GM18507 (cell line): ENCODE results near the gene SEPHS2.

Experiments used
- DNase-seq: peaks from one replicate; pipeline ENCODE4 v3.0.0; 2011; ENCODE audit warnings: low read depth; ENCODE audit not compliant: insufficient read length; ENCODE audit errors: extremely low spot score
- FAIRE-seq: peaks from 2 replicates; lab custom pipeline; 2011; peaks lifted over from hg19 to GRCh38; lab: Jason Lieb, UNC

The SEPHS2 gene

DNA sequence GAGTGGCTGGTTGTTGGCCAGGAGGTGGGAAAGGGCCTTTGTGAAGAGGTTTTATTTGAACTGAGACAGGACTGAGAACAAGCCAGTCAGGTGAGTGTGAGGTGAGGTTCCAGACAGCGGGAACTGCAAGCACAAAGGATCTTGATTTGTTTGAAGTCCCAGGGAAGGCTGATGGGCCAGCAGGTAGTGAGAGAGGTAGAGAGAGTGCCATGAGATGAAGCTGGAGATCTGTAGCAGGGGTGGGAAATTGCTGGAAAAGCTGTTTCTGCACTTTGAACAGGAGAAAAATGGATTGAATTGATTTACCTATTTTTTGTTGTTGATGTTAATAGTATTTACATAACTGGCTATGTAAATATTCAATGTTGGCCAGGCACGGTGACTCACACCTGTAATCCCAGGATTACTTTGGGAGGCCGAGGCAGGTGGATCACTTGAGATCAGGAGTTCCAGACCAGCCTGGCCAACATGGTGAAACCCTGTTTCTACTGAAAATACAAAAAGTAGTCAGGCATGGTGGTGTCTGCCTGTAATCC is 8.1 kb downstream of the SEPHS2 start:
- DNase-seq (no peak), FAIRE-seq (no peak)

GRCh38 chr16:30434852-30435251 is 10.8 kb downstream of the SEPHS2 start:
- FAIRE-seq = no peak
- DNase-seq = no peak

- DNase-seq (no peak), FAIRE-seq (no peak)
Measured at GRCh38 chr16:30430428-30430970, 15.2 kb downstream of the SEPHS2 start.

- DNase-seq = peak; percentile 83
- FAIRE-seq = peak; percentile 98
Measured at GRCh38 chr16:30429678-30430427, 15.8 kb downstream of the SEPHS2 start, which contains the start of gene DCTPP1. Gene DCTPP1 (minus strand): TSS chr16:30430030. CDS start chr16:30429980, 50 bp downstream.

GRCh38 chr16:30429418-30429677 is 16.3 kb downstream of the SEPHS2 start:
- no peak for FAIRE-seq
- no peak for DNase-seq

DNA sequence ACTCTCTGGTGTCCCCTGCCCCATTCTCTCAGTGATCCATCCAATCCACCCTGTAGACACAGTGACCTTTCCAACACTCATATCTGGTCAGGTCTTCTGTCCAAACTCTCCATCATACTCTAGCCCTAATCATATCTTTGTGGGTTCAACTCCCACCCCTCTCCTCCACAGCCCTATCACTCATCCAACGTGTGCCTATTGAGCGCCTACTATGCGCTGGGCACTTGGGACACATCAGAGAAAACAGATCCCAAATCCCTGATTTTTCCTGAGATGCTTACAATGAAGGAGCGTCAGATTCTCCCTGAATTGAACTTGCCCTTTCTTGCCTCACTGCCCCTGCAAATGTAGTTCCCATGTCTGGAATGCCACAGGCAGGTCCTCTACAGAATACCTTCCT is 17.6 kb downstream of the SEPHS2 start:
- DNase-seq (no peak), FAIRE-seq (no peak)

GRCh38 chr16:30421010-30421409 is 24.7 kb downstream of the SEPHS2 start:
- FAIRE-seq (no peak), DNase-seq (no peak)

- DNase-seq (no peak), FAIRE-seq (no peak)
Measured at GRCh38 chr16:30418350-30419181, 27.1 kb downstream of the SEPHS2 start.

DNA sequence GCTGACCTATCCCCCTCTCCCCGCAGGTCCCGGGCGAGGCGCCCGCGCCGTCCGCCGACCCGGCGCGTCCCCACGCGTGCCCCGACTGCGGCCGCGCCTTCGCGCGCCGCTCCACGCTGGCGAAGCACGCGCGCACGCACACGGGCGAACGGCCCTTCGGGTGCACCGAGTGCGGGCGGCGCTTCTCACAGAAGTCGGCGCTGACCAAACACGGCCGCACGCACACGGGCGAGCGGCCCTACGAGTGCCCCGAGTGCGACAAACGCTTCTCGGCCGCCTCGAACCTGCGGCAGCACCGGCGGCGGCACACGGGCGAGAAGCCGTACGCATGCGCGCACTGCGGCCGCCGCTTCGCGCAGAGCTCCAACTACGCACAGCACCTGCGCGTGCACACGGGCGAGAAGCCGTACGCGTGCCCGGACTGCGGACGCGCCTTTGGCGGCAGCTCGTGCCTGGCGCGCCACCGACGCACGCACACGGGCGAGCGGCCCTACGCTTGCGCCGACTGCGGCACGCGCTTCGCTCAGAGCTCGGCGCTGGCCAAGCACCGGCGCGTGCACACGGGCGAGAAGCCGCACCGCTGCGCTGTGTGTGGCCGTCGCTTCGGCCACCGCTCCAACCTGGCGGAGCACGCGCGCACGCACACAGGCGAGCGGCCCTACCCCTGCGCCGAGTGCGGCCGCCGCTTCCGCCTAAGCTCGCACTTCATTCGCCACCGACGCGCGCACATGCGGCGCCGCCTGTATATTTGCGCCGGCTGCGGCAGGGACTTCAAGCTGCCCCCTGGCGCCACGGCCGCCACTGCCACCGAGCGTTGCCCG is 27.9 kb downstream of the SEPHS2 start:
- FAIRE-seq = peak; percentile 97
- peak; percentile 82 for DNase-seq

- FAIRE-seq = no peak
Measured at GRCh38 chr16:30416624-30417528, 28.8 kb downstream of the SEPHS2 start.

DNA sequence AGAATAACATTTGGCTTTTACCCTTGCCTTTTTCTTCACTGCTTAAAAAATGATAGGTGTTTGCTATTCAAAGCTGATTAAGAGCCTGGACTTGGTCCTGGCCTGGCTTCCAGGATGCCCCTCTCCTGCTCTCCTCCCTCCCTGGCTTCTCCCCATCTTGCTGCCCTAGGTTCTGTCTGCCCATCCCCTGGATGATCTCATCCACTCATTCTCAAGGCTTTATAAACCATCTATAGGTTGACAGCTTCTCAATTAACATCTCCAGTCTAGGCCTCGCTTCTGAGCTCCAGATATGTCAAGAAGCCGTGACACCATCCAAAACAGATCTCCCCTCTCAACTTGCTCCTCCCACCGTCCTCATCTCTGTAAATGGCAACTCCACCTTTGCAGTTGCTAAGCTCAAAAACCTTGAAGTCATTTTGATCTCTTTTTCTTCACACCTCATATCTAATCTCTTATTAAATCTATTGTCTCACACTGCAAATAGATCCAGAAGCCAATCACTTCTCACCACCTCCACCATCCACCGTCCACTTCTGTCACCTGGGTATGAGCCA is 29.5 kb downstream of the SEPHS2 start:
- DNase-seq (no peak), FAIRE-seq (no peak)

More at GRCh38 chr16:30416624-30417528, 28.8 kb downstream of the SEPHS2 start:
- no peak for DNase-seq

- DNase-seq (no peak), FAIRE-seq (no peak)
Measured at GRCh38 chr16:30414159-30414558, 31.5 kb downstream of the SEPHS2 start.

- FAIRE-seq (peak; percentile 21), DNase-seq (no peak)
Measured at GRCh38 chr16:30413112-30413806, 32.4 kb downstream of the SEPHS2 start.

DNA sequence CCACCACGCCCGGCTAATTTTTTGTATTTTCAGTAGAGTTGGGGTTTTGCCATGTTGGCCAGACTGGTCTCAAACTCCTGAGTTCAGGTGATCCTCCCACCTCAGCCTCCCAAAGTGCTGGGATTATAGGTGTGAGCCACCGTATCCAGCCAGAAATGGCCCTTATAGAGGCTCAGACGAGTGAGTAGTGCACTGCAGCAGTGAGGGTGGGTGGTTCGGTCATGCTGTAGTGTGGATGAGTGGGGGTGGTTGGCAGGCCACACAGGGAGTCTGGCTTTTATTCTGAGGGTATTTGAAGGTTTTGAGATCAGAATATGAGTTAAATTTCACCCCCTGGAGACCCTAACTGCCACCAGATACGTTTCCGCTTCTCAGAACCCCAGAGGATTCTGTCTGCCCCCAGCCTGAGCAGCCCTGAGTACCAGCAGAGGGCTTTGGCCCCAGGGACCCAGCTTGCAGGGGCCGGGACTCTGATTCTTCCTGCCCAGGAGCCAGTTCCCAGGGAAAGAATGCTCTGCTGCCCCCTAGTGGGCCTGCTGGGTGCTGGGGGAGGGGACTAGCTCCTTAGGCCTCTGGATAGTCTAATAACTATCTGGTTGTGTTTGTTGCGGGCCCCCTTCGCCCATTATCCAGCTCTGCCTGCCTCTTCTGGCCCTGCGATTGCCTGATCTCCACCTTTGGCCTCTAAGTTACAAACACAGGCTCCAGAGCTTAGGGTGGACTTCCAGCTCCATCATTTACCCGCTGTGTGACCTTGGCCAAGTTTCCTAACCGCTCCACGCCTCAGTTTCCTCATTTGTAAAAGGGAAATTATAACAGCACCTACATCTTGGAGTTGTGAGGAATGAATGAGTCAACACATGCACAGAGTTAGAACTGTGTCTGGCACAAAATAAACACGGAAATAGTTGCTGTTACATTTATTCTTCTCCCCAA is 36.3 kb downstream of the SEPHS2 start:
- FAIRE-seq (peak; percentile 76), DNase-seq (peak; percentile 73)

DNA sequence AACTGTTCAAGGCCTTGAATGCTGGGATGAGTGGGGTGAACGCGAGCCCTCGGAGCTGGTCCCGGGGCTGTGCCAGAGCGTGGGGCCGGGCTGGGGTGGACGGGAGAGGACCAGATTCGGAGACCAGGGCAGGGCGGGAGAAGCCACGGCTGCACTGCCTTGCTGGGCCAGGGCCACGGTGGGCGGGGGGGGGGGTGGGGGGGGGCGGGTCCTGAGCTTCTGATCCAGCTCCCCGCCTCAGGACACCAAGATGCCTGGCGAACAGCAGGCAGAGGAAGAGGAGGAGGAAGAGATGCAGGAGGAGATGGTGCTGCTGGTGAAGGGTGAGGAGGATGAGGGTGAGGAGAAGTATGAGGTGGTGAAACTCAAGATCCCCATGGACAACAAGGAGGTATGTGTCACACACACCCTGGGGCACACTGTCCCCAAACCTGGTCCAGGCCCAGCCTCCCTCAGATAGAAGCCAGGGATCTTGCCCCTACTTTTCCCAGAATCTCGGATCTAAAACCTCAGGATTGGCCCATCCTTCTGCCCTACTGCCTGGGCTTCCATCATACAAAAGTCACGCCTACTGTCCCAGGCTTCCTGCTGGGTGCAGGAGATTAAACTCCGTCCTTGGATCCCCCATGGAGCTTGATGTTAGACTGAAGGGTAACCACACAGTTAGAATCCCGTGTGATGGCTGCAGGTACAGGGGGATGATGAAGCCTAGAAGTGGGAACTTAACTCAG is 37.7 kb downstream of the SEPHS2 start:
- FAIRE-seq (no peak), DNase-seq (no peak)
